ENCODE results near the gene CELF2.

Gene CELF2

GRCh38 chr10:11262494-11263345 is 245.0 kb downstream of the CELF2 start:
- Histone ChIP-seq H3K9ac (ENCODE audit: low read length in 5 of 5) (no peak overlapping the region), H3K9me3 (ENCODE audit: control insufficient read depth in 5 of 5, low read length in 5 of 5) (no peaks in the 10 kb centered on the region), H3K36me3 (ENCODE audit: control insufficient read depth in 5 of 5, insufficient read depth in 5 of 5, low read length in 5 of 5) (peaks cover 26 to 65% (median 50%) of the 10 kb centered on the region in 5 donors), H3K27ac (ENCODE audit: low read depth, low read length) (no peak overlapping the region), H3K4me1 (ENCODE audit: control insufficient read depth in 5 of 5, insufficient read depth in 5 of 5, low read length in 5 of 5) (peaks cover 0 to 14% (median 3%) of the 10 kb centered on the region in 5 donors), H3K4me3 (ENCODE audit: low read depth in 1 of 5, low read length in 5 of 5) (no peak overlapping the region), H3K27me3 (ENCODE audit: control insufficient read depth in 5 of 5, insufficient read depth in 4 of 5, low read length in 5 of 5) (no peaks in the 10 kb centered on the region)

- H3K4me3 ChIP-seq (ENCODE audit: low read depth in 1 of 5, low read length in 5 of 5), result no peak overlapping the region
- H3K9me3 ChIP-seq (ENCODE audit: control insufficient read depth in 5 of 5, low read length in 5 of 5), result no peaks in the 10 kb centered on the region
- no peak overlapping the region for H3K9ac ChIP-seq (ENCODE audit: low read length in 5 of 5)
- no peak overlapping the region for H3K27ac ChIP-seq (ENCODE audit: low read depth, low read length)
- peaks cover 22 to 62% (median 39%) of the 10 kb centered on the region in 5 donors for H3K36me3 ChIP-seq (ENCODE audit: control insufficient read depth in 5 of 5, insufficient read depth in 5 of 5, low read length in 5 of 5)
- H3K4me1 ChIP-seq (ENCODE audit: control insufficient read depth in 5 of 5, insufficient read depth in 5 of 5, low read length in 5 of 5), result peaks cover 0 to 14% (median 3%) of the 10 kb centered on the region in 5 donors
- H3K27me3 ChIP-seq (ENCODE audit: control insufficient read depth in 5 of 5, insufficient read depth in 4 of 5, low read length in 5 of 5), result no peaks in the 10 kb centered on the region
These were observed 246.1 kb downstream of the CELF2 start for GRCh38 chr10:11263767-11264166.

GRCh38 chr10:11264296-11265048 is 246.8 kb downstream of the CELF2 start:
- no peaks in the 10 kb centered on the region for H3K9me3 ChIP-seq (ENCODE audit: control insufficient read depth in 5 of 5, low read length in 5 of 5)
- H3K27me3 ChIP-seq (ENCODE audit: control insufficient read depth in 5 of 5, insufficient read depth in 4 of 5, low read length in 5 of 5), result no peaks in the 10 kb centered on the region
- H3K27ac ChIP-seq (ENCODE audit: low read depth, low read length), result no peak overlapping the region
- H3K36me3 ChIP-seq (ENCODE audit: control insufficient read depth in 5 of 5, insufficient read depth in 5 of 5, low read length in 5 of 5), result peaks cover 22 to 55% (median 35%) of the 10 kb centered on the region in 5 donors
- H3K4me3 ChIP-seq (ENCODE audit: low read depth in 1 of 5, low read length in 5 of 5), result no peak overlapping the region
- H3K4me1 ChIP-seq (ENCODE audit: control insufficient read depth in 5 of 5, insufficient read depth in 5 of 5, low read length in 5 of 5), result peaks cover 0 to 14% (median 3%) of the 10 kb centered on the region in 5 donors
- H3K9ac ChIP-seq (ENCODE audit: low read length in 5 of 5), result no peak overlapping the region

- no peak overlapping the region for H3K4me3 ChIP-seq (ENCODE audit: low read depth in 1 of 5, low read length in 5 of 5)
- no peaks in the 10 kb centered on the region for H3K27me3 ChIP-seq (ENCODE audit: control insufficient read depth in 5 of 5, insufficient read depth in 4 of 5, low read length in 5 of 5)
- H3K36me3 ChIP-seq (ENCODE audit: control insufficient read depth in 5 of 5, insufficient read depth in 5 of 5, low read length in 5 of 5), result peaks cover 17 to 49% (median 27%) of the 10 kb centered on the region in 5 donors
- peaks cover 0 to 16% (median 7%) of the 10 kb centered on the region in 5 donors for H3K4me1 ChIP-seq (ENCODE audit: control insufficient read depth in 5 of 5, insufficient read depth in 5 of 5, low read length in 5 of 5)
- no peak overlapping the region for H3K9ac ChIP-seq (ENCODE audit: low read length in 5 of 5)
- no peaks in the 10 kb centered on the region for H3K9me3 ChIP-seq (ENCODE audit: control insufficient read depth in 5 of 5, low read length in 5 of 5)
- H3K27ac ChIP-seq (ENCODE audit: low read depth, low read length), result no peak overlapping the region
These were observed 247.8 kb downstream of the CELF2 start for GRCh38 chr10:11265484-11265883.

GRCh38 chr10:11266426-11266825 is 248.8 kb downstream of the CELF2 start:
- H3K27me3 ChIP-seq (ENCODE audit: control insufficient read depth in 5 of 5, insufficient read depth in 4 of 5, low read length in 5 of 5), result no peaks in the 10 kb centered on the region
- peaks cover 18 to 50% (median 32%) of the 10 kb centered on the region in 5 donors for H3K36me3 ChIP-seq (ENCODE audit: control insufficient read depth in 5 of 5, insufficient read depth in 5 of 5, low read length in 5 of 5)
- peaks cover 0 to 16% (median 12%) of the 10 kb centered on the region in 5 donors for H3K4me1 ChIP-seq (ENCODE audit: control insufficient read depth in 5 of 5, insufficient read depth in 5 of 5, low read length in 5 of 5)
- H3K4me3 ChIP-seq (ENCODE audit: low read depth in 1 of 5, low read length in 5 of 5), result no peak overlapping the region
- H3K27ac ChIP-seq (ENCODE audit: low read depth, low read length), result no peak overlapping the region
- H3K9ac ChIP-seq (ENCODE audit: low read length in 5 of 5), result no peak overlapping the region
- H3K9me3 ChIP-seq (ENCODE audit: control insufficient read depth in 5 of 5, low read length in 5 of 5), result no peaks in the 10 kb centered on the region

GRCh38 chr10:11270135-11270857 is 252.6 kb downstream of the CELF2 start:
- Histone ChIP-seq H3K4me3 (ENCODE audit: low read depth in 1 of 5, low read length in 5 of 5) (no peak overlapping the region), H3K36me3 (ENCODE audit: control insufficient read depth in 5 of 5, insufficient read depth in 5 of 5, low read length in 5 of 5) (peaks cover 18 to 67% (median 45%) of the 10 kb centered on the region in 5 donors), H3K27ac (ENCODE audit: low read depth, low read length) (peak overlapping the region; percentile 13), H3K9me3 (ENCODE audit: control insufficient read depth in 5 of 5, low read length in 5 of 5) (no peaks in the 10 kb centered on the region), H3K27me3 (ENCODE audit: control insufficient read depth in 5 of 5, insufficient read depth in 4 of 5, low read length in 5 of 5) (no peaks in the 10 kb centered on the region), H3K9ac (ENCODE audit: low read length in 5 of 5) (no peak overlapping the region), H3K4me1 (ENCODE audit: control insufficient read depth in 5 of 5, insufficient read depth in 5 of 5, low read length in 5 of 5) (peaks cover 0 to 13% (median 5%) of the 10 kb centered on the region in 5 donors)

- H3K27me3 ChIP-seq (ENCODE audit: control insufficient read depth in 5 of 5, insufficient read depth in 4 of 5, low read length in 5 of 5), result no peaks in the 10 kb centered on the region
- H3K36me3 ChIP-seq (ENCODE audit: control insufficient read depth in 5 of 5, insufficient read depth in 5 of 5, low read length in 5 of 5), result peaks cover 20 to 73% (median 49%) of the 10 kb centered on the region in 5 donors
- no peak overlapping the region for H3K4me3 ChIP-seq (ENCODE audit: low read depth in 1 of 5, low read length in 5 of 5)
These were observed 253.1 kb downstream of the CELF2 start for GRCh38 chr10:11270858-11271179.

GRCh38 chr10:11272915-11273389 is 255.3 kb downstream of the CELF2 start:
- H3K36me3 ChIP-seq (ENCODE audit: control insufficient read depth in 5 of 5, insufficient read depth in 5 of 5, low read length in 5 of 5), result peaks cover 24 to 75% (median 56%) of the 10 kb centered on the region in 5 donors
- no peak overlapping the region for H3K4me3 ChIP-seq (ENCODE audit: low read depth in 1 of 5, low read length in 5 of 5)
- H3K27ac ChIP-seq (ENCODE audit: low read depth, low read length), result no peak overlapping the region

More at GRCh38 chr10:11270858-11271179, 253.1 kb downstream of the CELF2 start:
- Histone ChIP-seq H3K9ac (ENCODE audit: low read length in 5 of 5) (no peak overlapping the region), H3K9me3 (ENCODE audit: control insufficient read depth in 5 of 5, low read length in 5 of 5) (no peaks in the 10 kb centered on the region), H3K4me1 (ENCODE audit: control insufficient read depth in 5 of 5, insufficient read depth in 5 of 5, low read length in 5 of 5) (peaks cover 0 to 13% (median 2%) of the 10 kb centered on the region in 5 donors), H3K27ac (ENCODE audit: low read depth, low read length) (peak overlapping the region; percentile 13)

GRCh38 chr10:11274452-11274851 is 256.8 kb downstream of the CELF2 start:
- H3K4me1 ChIP-seq (ENCODE audit: control insufficient read depth in 5 of 5, insufficient read depth in 5 of 5, low read length in 5 of 5), result peaks cover 0 to 13% (median 2%) of the 10 kb centered on the region in 5 donors
- no peaks in the 10 kb centered on the region for H3K27me3 ChIP-seq (ENCODE audit: control insufficient read depth in 5 of 5, insufficient read depth in 4 of 5, low read length in 5 of 5)
- H3K36me3 ChIP-seq (ENCODE audit: control insufficient read depth in 5 of 5, insufficient read depth in 5 of 5, low read length in 5 of 5), result peaks cover 26 to 83% (median 64%) of the 10 kb centered on the region in 5 donors
- H3K27ac ChIP-seq (ENCODE audit: low read depth, low read length), result no peak overlapping the region
- no peak overlapping the region for H3K4me3 ChIP-seq (ENCODE audit: low read depth in 1 of 5, low read length in 5 of 5)
- H3K9ac ChIP-seq (ENCODE audit: low read length in 5 of 5), result no peak overlapping the region
- H3K9me3 ChIP-seq (ENCODE audit: control insufficient read depth in 5 of 5, low read length in 5 of 5), result no peaks in the 10 kb centered on the region

More at GRCh38 chr10:11272915-11273389, 255.3 kb downstream of the CELF2 start:
- peaks cover 0 to 13% (median 2%) of the 10 kb centered on the region in 5 donors for H3K4me1 ChIP-seq (ENCODE audit: control insufficient read depth in 5 of 5, insufficient read depth in 5 of 5, low read length in 5 of 5)
- no peaks in the 10 kb centered on the region for H3K27me3 ChIP-seq (ENCODE audit: control insufficient read depth in 5 of 5, insufficient read depth in 4 of 5, low read length in 5 of 5)
- no peaks in the 10 kb centered on the region for H3K9me3 ChIP-seq (ENCODE audit: control insufficient read depth in 5 of 5, low read length in 5 of 5)
- H3K9ac ChIP-seq (ENCODE audit: low read length in 5 of 5), result no peak overlapping the region

Measured in subcutaneous abdominal adipose tissue (tissue), 5 donors.